ENCODE measurements around the gene CYLD. TPM values are rescaled to one million over a fixed set of nuclear protein-coding genes. Genes with fewer than 3 reads are reported as not detected.

Gene CYLD
- total and polyA plus RNA-seq, 2 donors (not counting 3 experiments of a cell fraction or from before 2014, with no cell fraction given): 7.4 to 21.5 TPM

- CTCF ChIA-PET: interaction anchor here (1.0 to 1.8 kb wide), 3 partner anchors 13 to 98 kb away, joined by 3 to 4 read pairs (median 3); no protein-coding TSS in a partner anchor
- no peak overlapping the region for H3K9ac ChIP-seq (replicated peaks; ENCODE audit: extremely low read depth, insufficient read depth, low read length)
- DNase-seq (ENCODE audit: low read depth, low spot score) (no peak), FAIRE-seq (no peak)
- H3K4me2 ChIP-seq (ENCODE audit: insufficient read depth, low read length): no peak overlapping the region
- no peak overlapping the region for H3K4me3 ChIP-seq (replicated peaks in 1 of 3; ENCODE audit: insufficient read depth in 1 of 3, low read depth in 1 of 3, low read length in 3 of 3)
- POLR2A ChIA-PET: no interaction called here
- H3K27me3 ChIP-seq (ENCODE audit: control insufficient read depth in 2 of 2, insufficient read depth in 2 of 2, low read length in 2 of 2): no peaks in the 10 kb centered on the region
- peaks cover 2% of the 10 kb centered on the region for H3K9me3 ChIP-seq (replicated peaks; ENCODE audit: control insufficient read depth, insufficient read depth, low read length)
- peaks cover 6% of the 10 kb centered on the region for H3K4me1 ChIP-seq (ENCODE audit: control insufficient read depth, extremely low read depth, insufficient read depth, low read length)
- TF ChIP-seq JUN (IDR thresholded peaks at IDR 0.05; ENCODE audit: borderline replicate concordance, insufficient read depth, insufficient read length, low read depth): no peak
- no peak for TF ChIP-seq POLR2A (IDR thresholded peaks at IDR 0.05; ENCODE audit: low read depth, low read length)
- no peak for TF ChIP-seq FOS (IDR thresholded peaks at IDR 0.05; ENCODE audit: borderline replicate concordance, insufficient read depth, low read length)
- no peak for TF ChIP-seq GATA2 (IDR thresholded peaks at IDR 0.05; ENCODE audit: insufficient read depth, insufficient read length, low read depth, low read length)
- TF ChIP-seq, protein P1, sequence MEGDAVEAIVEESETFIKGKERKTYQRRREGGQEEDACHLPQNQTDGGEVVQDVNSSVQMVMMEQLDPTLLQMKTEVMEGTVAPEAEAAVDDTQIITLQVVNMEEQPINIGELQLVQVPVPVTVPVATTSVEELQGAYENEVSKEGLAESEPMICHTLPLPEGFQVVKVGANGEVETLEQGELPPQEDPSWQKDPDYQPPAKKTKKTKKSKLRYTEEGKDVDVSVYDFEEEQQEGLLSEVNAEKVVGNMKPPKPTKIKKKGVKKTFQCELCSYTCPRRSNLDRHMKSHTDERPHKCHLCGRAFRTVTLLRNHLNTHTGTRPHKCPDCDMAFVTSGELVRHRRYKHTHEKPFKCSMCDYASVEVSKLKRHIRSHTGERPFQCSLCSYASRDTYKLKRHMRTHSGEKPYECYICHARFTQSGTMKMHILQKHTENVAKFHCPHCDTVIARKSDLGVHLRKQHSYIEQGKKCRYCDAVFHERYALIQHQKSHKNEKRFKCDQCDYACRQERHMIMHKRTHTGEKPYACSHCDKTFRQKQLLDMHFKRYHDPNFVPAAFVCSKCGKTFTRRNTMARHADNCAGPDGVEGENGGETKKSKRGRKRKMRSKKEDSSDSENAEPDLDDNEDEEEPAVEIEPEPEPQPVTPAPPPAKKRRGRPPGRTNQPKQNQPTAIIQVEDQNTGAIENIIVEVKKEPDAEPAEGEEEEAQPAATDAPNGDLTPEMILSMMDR (IDR thresholded peaks at IDR 0.05; ENCODE audit: extremely low read depth in 1 of 2, insufficient read depth in 1 of 2, low read depth in 1 of 2, low read length in 2 of 2): no peak
- TF ChIP-seq POLR2AphosphoS5 (IDR thresholded peaks at IDR 0.05; ENCODE audit: insufficient read depth, low read depth, low read length): no peak
- TF ChIP-seq, protein P2, sequence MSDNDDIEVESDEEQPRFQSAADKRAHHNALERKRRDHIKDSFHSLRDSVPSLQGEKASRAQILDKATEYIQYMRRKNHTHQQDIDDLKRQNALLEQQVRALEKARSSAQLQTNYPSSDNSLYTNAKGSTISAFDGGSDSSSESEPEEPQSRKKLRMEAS (IDR thresholded peaks at IDR 0.05; ENCODE audit: insufficient read depth, insufficient read length): no peak
- H3K36me3 ChIP-seq (ENCODE audit: control insufficient read depth in 2 of 2, extremely low read depth in 1 of 2, insufficient read depth in 2 of 2, low read length in 2 of 2): no peaks in the 10 kb centered on the region
- BruUV-seq (replicated peaks): no TSS peak
- H3K27ac ChIP-seq (ENCODE audit: insufficient read depth, low read depth, low read length): no peak overlapping the region
- H3K9me1 ChIP-seq (replicated peaks; ENCODE audit: control insufficient read depth, extremely low read depth, insufficient read depth, low read length): no peaks in the 10 kb centered on the region
- H3K79me2 ChIP-seq (ENCODE audit: control insufficient read depth, insufficient read depth, low read length): no peaks in the 10 kb centered on the region
- dilution Hi-C loops (cut with MboI; ENCODE audit: extremely low pct_ligation_motif_present, low sequenced_read_pairs) (no loop called here), intact Hi-C loops (cut with micrococcal nuclease) (no loop called here)
- no peaks in the 10 kb centered on the region for H4K20me1 ChIP-seq (replicated peaks; ENCODE audit: control insufficient read depth, extremely low read depth, insufficient read depth, low read length)
- no peak overlapping the region for H2AFZ ChIP-seq (ENCODE audit: low read depth, low read length)
Measured at GRCh38 chr16:50708373-50709060, 33.4 kb upstream of the CYLD start.

All from endothelial cell of umbilical vein (primary cell).